ENCODE measurements around the gene FOXR1. TPM values are rescaled to one million over a fixed set of nuclear protein-coding genes. Genes with fewer than 3 reads are reported as not detected.

Gene FOXR1
- total RNA-seq, 2 donors from 2014 or later: not detected

DNA sequence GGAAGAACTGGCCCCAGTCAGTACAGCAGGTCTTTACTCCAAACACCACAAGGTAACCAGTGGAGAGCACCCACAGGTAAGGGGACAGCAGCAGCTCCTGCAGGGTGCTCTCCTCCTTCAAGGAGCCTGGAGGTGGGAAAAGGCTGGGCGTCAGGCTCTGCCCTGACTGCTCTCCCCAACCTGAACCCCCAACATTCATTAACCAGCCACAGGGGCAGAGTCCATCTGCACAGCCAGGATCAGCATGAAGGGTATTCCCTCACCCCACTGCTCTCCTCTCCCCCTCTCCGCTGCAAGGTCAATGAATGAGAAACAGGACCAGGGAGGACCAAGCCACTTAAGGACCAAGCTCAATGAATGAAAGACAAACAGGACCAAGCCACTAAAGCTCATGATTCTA, 55.4 kb downstream of the FOXR1 start:
- no peak for DNase-seq
- Histone ChIP-seq H3K9me3 (no peaks in the 10 kb centered on the region), H3K4me3 (no peak overlapping the region), H3K4me1 (peaks cover 5% of the 10 kb centered on the region), H3K9ac (ENCODE audit: low read depth in 2 of 2, low read length in 2 of 2) (peak overlapping the region in 1 of 2 donors; percentile 4), H3K27ac (no peak overlapping the region), H3K27me3 (no peaks in the 10 kb centered on the region), H3K36me3 (no peaks in the 10 kb centered on the region)
- TF ChIP-seq, protein P1, sequence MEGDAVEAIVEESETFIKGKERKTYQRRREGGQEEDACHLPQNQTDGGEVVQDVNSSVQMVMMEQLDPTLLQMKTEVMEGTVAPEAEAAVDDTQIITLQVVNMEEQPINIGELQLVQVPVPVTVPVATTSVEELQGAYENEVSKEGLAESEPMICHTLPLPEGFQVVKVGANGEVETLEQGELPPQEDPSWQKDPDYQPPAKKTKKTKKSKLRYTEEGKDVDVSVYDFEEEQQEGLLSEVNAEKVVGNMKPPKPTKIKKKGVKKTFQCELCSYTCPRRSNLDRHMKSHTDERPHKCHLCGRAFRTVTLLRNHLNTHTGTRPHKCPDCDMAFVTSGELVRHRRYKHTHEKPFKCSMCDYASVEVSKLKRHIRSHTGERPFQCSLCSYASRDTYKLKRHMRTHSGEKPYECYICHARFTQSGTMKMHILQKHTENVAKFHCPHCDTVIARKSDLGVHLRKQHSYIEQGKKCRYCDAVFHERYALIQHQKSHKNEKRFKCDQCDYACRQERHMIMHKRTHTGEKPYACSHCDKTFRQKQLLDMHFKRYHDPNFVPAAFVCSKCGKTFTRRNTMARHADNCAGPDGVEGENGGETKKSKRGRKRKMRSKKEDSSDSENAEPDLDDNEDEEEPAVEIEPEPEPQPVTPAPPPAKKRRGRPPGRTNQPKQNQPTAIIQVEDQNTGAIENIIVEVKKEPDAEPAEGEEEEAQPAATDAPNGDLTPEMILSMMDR (IDR thresholded peaks at IDR 0.05): no peak
- intact Hi-C loops (cut with DNase I): no loop called here

DNA sequence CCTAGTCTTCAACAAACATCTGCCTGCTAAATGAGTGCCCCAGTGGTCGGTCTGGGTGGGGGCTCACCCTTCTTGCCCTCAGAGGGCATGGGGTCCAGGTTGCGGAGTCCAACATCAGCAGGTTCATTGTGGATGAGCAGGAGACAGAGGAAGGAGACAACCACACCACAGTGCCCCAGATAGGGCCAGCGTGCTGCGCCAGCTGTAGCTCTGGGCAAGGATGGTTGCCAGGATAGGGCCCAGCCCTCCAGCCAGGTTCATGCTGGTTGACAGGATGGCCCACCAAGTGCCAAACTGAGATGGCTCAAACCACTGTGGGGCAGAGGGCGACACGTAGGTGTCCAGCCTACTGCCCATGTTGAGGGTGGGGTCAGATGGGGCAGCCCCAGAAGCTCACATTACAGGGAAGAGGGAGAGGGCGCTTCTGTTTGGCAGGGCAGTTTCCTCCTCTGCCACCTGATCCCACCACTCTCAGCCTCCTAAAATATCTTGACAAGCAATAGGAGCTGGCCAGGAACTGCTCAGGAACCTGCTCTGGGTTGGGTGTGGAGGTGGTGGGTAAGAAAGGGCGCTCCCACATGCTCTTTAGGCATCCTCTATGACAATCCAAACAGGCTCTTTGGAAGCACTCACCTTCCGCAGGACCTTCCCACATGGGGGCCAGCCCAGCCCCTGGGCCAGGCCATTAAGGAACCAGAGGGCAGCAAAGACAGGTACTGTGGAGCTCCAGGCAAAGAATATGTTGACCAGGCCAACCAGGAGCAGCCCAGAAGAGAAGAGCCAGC, 56.2 kb downstream of the FOXR1 start:
- H3K4me1 ChIP-seq: peaks cover 5% of the 10 kb centered on the region
- no peaks in the 10 kb centered on the region for H3K36me3 ChIP-seq
- DNase-seq: no peak
- no peaks in the 10 kb centered on the region for H3K9me3 ChIP-seq
- no peak overlapping the region for H3K4me3 ChIP-seq
- peak overlapping the region in 1 of 2 donors; percentile 87 for H3K9ac ChIP-seq (ENCODE audit: low read depth in 2 of 2, low read length in 2 of 2)
- TF ChIP-seq, protein P1 (IDR thresholded peaks at IDR 0.05): no peak
- no peak overlapping the region for H3K27ac ChIP-seq
- H3K27me3 ChIP-seq: no peaks in the 10 kb centered on the region
- intact Hi-C loops (cut with DNase I): no loop called here

DNA sequence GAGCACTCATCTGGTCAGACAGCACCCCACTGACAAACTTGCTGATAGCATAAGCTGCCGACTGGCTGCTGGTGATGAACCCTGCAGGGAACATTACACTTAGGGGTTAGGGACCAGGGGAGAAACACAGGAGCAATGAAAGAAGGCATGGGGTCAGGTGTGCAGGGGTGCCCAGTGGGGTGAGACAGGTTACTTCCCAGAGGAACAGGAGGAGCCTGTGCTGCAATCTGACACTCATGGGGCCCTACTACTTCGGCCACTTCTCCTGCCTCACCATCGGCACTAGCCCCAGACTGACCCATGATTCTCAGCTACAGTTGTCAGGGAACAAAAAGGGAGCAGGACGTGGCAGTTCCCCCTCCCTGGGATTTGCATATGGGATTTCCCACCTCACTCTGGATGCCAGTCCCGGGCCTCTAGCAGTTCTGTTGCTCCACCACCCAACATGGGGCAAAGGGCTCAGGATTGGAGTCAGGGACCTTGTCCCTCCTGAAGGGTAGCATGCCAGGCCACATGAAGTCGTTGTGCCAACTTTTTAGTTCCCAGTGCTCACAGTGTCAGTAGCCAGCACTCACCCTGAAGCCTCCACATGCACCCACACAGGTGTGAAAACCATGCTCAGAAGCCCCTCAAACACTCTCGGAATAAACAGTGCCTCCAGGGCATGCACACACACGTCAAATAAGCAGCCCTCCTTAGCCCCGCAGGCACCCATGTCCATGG, 56.9 kb downstream of the FOXR1 start:
- Histone ChIP-seq H3K36me3 (no peaks in the 10 kb centered on the region), H3K4me3 (peak overlapping the region; percentile 15), H3K9ac (ENCODE audit: low read depth in 2 of 2, low read length in 2 of 2) (peak overlapping the region in 1 of 2 donors; percentile 87), H3K27ac (peak overlapping the region; percentile 75), H3K27me3 (no peaks in the 10 kb centered on the region), H3K9me3 (no peaks in the 10 kb centered on the region), H3K4me1 (peaks cover 5% of the 10 kb centered on the region)
- intact Hi-C loops (cut with DNase I): no loop called here
- TF ChIP-seq, protein P1 (IDR thresholded peaks at IDR 0.05): no peak
- no peak for DNase-seq

DNA sequence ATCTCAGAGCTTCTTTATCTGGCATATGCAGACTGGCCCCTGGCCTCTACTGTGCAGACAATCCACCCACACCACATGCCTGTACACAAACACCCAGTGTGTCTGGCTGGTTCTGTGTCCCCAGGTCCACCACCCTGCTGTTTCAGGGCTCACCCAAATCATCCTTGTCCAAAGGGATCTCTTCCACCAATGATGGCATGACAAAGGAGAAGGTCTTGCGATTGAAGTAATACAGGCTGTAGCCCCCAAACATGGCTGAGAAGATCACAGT, 57.4 kb downstream of the FOXR1 start:
- Histone ChIP-seq H3K27me3 (no peaks in the 10 kb centered on the region), H3K9me3 (no peaks in the 10 kb centered on the region), H3K36me3 (no peaks in the 10 kb centered on the region), H3K27ac (peak overlapping the region; percentile 75), H3K9ac (ENCODE audit: low read depth in 2 of 2, low read length in 2 of 2) (peak overlapping the region in 1 of 2 donors; percentile 87), H3K4me1 (peaks cover 5% of the 10 kb centered on the region), H3K4me3 (peak overlapping the region; percentile 15)
- TF ChIP-seq, protein P1 (IDR thresholded peaks at IDR 0.05): no peak
- intact Hi-C loops (cut with DNase I): no loop called here
- no peak for DNase-seq

DNA sequence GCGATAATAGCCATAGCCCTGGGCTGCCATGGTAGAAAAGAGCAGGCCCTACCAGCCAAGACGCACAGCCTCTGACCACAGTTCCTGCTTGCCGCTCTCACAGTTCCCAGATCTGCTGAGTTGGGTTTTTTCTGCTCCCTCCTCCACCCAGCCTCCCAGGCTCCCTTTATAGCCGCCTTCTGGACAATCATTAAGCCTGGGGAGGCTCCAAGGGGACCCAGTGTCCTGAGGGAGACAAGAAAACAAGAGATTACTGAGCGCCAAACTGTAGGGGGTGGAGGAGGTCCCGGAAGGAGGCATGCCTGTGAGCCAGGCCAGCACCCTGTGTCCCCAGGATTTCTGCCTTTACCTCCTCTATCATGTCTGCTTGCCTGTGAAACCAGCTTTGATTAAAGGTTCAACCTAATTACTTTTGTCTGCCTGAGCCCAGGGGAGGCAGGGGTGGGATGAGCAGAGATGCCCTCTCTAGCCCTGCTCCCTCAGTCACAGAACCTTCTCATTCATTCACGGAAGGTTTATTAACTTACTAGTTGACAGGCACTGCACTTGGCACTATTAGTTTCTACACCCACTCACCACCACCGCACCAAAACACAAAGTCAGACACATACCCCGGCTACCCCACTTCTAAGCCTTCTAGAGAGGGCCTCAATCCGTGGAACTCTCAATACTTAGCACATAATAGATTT, 57.9 kb downstream of the FOXR1 start:
- Histone ChIP-seq H3K27ac (peak overlapping the region; percentile 75), H3K9ac (ENCODE audit: low read depth in 2 of 2, low read length in 2 of 2) (peak overlapping the region; percentile 87 to 92), H3K27me3 (no peaks in the 10 kb centered on the region), H3K4me1 (peaks cover 5% of the 10 kb centered on the region), H3K9me3 (no peaks in the 10 kb centered on the region), H3K4me3 (peak overlapping the region; percentile 58), H3K36me3 (no peaks in the 10 kb centered on the region)
- DNase-seq: peak; percentile 91
- TF ChIP-seq, protein P1 (IDR thresholded peaks at IDR 0.05): no peak
- intact Hi-C loops (cut with DNase I): no loop called here

Data from colonic mucosa (tissue), 4 donors.